MG63 (cell line): Measurements from ENCODE around the gene LBHD1. TPM values are rescaled to one million over a fixed set of nuclear protein-coding genes. Genes with fewer than 3 reads are reported as not detected.
"Not testable (repeated sequence)": the region's sequence is repeated elsewhere in the genome, so short reads cannot be mapped to it uniquely, and the experiment has no call there.

Source experiments
- DNase-seq: peaks from one replicate; pipeline ENCODE4 v3.0.0-alpha.2; 2020
- H3K27me3 ChIP-seq: fragments of 250-450 bp; sonication (Bioruptor Pico); 2 replicates; pipeline ENCODE4 v1.5.1; 2020; ENCODE audit warnings: mild to moderate bottlenecking, moderate library complexity
- H3K36me3 ChIP-seq: fragments of 250-450 bp; sonication (Bioruptor Pico); 2 replicates; pipeline ENCODE4 v1.5.1; 2020; ENCODE audit warnings: mild to moderate bottlenecking, moderate library complexity
- H3K4me3 ChIP-seq: fragments of 250-450 bp; sonication (Bioruptor Pico); 2 replicates; pipeline ENCODE4 v1.5.1; 2020; ENCODE audit warnings: mild to moderate bottlenecking, moderate library complexity
- H3K9me3 ChIP-seq: fragments of 250-450 bp; sonication (Bioruptor Pico); 2 replicates; pipeline ENCODE4 v1.5.1; 2020; ENCODE audit warnings: mild to moderate bottlenecking, moderate library complexity
- total RNA-seq: library from RNA; depleted of rRNA; stranded (reverse); fragments of >200 nt; shearing (Covaris generic); gene quantifications from 2 replicates; pipeline ENCODE4 v1.2.3, GENCODE V29; 2014; ENCODE audit warnings: low replicate concordance

The LBHD1 gene
- total RNA-seq, 1 experiment from 2014 or later = 4.7 TPM

DNA sequence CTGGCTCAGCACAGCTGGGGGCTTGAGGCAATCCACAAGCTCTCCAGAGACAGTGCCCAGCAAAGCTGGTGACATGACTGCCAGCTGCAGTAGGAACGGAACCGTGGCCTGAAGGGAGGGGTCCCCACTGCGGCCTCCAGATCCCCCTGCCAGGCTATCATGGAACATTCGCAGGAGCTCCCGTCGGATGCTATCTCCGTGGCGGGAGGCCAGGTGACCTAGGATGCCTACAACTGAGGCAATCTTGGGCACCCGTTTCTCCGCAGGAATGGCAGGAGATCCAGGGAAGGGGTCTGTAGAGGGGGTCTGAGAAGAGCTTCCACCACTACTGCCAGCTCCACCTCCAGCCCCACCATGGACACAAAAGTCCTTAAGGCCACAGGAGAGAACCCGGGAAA, 23.1 kb downstream of the LBHD1 start:
- Histone ChIP-seq H3K36me3 (peaks cover 49% of the 10 kb centered on the region), H3K4me3 (no peak overlapping the region), H3K27me3 (no peaks in the 10 kb centered on the region), H3K9me3 (no peaks in the 10 kb centered on the region)
- no peak for DNase-seq

DNA sequence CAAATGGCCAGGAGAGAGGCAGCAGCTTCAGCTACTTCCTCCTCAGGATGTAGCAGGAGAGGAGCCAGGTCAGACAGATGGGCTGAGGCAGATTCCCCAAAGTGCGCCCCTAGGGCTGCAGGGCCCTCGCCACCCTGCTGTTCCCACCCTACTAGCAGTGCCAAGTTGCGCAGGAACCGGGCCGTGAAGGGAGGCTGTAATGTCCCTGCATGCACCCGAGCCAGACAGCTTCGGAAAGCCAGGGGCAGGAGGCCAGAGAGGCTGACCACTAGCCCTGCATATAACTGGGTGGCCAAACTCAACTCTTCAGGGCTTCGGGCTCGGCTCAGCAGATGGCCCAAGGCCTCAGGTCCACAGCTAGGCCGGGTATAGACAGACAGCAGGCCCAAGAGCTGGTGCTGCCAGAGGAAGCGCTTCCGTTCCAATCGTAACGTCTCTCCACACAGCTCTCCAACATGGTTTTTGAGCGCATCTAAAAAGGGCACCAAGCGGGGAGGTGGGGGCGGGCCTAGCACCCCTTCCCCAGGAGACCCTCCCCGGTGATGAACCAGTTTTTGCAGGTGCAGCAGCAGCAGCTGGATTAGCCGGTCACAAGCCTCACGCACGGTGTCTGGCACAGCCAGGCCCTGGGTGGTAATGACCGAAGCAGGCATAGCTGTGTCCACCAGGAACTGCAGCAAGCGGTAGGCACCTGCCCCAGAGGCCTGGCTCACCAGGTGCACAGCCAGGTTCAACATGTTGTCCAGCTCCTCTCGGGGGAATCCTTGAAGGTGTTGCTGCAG, 23.7 kb downstream of the LBHD1 start:
- no peak for DNase-seq
- peaks cover 54% of the 10 kb centered on the region for H3K36me3 ChIP-seq
- no peak overlapping the region for H3K4me3 ChIP-seq
- H3K9me3 ChIP-seq = no peaks in the 10 kb centered on the region
- no peaks in the 10 kb centered on the region for H3K27me3 ChIP-seq

DNA sequence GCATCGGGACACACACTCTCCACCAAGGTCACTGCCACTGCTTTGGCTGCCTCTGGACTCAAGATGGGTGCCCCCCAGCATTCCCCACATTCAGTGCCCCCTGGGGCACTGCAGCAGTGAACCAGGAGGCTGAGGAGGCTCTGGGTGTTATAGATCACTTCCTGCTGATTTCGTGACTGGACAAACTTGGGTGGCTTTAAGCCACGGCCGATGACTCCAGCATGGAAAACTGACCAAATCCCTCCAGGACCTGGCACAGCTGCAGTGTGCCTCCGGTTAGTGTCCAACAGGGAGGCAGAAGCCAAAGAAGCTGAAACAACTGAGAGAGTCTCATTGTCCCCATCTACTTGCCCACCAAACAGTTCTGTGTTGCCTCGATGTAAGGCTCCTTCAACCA, 24.5 kb downstream of the LBHD1 start:
- H3K27me3 ChIP-seq = no peaks in the 10 kb centered on the region
- peaks cover 62% of the 10 kb centered on the region for H3K36me3 ChIP-seq
- peak; percentile 70 for DNase-seq
- H3K9me3 ChIP-seq = no peaks in the 10 kb centered on the region
- no peak overlapping the region for H3K4me3 ChIP-seq

DNA sequence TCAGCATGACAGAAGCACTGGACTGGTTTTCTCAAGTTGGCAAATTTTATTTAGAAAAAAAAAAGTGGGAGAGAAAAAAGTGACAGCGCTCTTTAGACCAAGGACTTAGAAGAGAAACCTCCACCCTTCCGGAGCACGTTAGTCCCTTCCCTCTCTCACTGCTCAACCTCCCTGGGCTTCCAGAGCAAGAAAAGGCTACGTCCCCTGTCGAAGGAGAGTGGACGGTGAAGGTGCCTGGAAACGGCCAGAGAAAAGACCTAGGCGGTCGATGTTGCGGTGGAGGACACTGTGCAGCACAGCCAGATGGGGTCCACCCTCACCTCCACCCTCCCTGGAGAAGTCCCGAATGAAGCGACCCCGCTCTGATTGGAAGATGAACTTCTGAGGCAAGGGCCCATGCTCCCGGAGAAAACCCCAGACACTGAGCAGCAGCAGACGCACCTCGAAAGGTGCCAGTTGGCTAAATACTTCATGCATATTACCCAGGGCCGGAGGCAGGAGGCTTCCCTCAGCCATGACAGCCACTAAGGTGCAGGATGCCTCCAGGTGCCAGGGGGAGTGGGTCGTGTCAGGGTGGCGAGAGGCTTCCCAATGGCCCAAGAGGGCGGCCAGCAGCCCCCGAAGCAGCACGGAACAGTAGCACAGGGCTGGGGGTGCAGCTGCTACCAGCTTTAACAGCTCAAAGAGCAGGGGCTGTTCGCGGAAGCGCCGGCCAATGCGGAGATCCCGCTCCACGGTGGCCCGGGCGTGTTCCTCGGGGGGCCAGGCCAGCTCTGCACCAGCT, 25.1 kb downstream of the LBHD1 start:
- no peaks in the 10 kb centered on the region for H3K9me3 ChIP-seq
- no peak overlapping the region; the same call in 1 of the 2 replicates for H3K4me3 ChIP-seq
- H3K27me3 ChIP-seq = no peaks in the 10 kb centered on the region
- peaks cover 63% of the 10 kb centered on the region for H3K36me3 ChIP-seq
- no peak for DNase-seq

DNA sequence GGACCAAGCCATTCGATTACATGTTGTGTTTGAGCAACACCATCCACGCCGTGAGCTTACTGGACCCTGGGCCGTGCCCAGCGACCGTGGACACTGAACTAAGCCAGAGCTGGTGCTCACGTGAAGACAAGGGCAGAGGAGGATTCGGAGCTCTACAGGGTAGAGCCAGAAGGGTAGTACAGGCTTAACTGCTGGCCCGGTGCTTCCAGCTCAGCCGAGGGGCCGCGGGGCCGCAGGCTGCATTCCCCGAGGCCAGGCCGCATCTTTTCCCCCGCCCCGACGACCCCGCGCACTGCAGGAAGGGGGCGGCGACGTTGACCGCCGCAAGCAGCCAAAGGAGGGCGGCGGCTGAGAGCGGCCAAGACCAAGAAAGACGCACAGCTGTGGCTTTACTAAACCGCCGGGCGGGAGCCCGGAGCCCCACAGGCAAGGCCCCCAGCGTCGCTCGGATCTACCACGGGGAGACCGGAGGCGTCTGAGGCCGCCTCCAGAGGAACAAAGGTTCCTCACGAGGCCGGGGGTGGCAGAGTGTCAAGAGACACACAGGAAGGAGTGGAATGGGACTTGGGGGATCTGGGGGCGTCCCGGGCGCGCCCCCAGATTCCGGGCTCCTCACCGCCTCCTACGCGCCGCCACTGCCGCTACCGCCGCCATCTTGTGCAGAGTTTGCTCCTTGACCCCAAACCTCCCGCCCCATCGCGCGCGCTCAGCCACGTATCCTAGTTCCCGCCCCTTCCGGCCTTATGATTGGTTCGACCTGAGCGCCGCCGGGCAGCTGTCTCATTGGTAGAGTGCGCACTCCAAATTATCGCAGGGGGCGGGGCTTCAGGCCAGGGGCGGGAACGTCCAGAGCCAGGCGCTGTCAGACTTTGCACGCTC, 25.9 kb downstream of the LBHD1 start, which contains the start of gene GANAB:
Gene GANAB (minus strand): TSS at position 668 of the 879 bp plus-strand sequence. CDS start 14 bp downstream, at position 654.
- peaks cover 61% of the 10 kb centered on the region for H3K36me3 ChIP-seq
- DNase-seq = peak; percentile 99
- H3K9me3 ChIP-seq = no peaks in the 10 kb centered on the region
- H3K27me3 ChIP-seq = no peaks in the 10 kb centered on the region
- peak within 1 kb of the TSS; percentile 96 for H3K4me3 ChIP-seq

DNA sequence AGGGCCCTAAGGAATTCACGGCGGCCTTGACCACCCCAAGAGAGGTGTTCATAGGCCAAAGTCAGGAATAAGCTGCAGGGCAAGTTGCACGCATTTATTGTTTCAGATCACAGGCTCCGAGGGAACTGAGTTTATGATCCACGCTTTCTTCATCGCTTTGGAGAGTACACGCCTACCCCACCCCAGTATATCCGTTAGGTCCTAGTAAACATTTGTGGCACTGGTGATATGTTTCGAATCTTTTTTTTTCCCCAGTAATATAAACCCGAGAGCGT, 26.5 kb downstream of the LBHD1 start:
- no peak for DNase-seq
- no peaks in the 10 kb centered on the region for H3K9me3 ChIP-seq
- H3K4me3 ChIP-seq = peak overlapping the region; percentile 96
- H3K36me3 ChIP-seq = peaks cover 61% of the 10 kb centered on the region
- no peaks in the 10 kb centered on the region for H3K27me3 ChIP-seq

DNA sequence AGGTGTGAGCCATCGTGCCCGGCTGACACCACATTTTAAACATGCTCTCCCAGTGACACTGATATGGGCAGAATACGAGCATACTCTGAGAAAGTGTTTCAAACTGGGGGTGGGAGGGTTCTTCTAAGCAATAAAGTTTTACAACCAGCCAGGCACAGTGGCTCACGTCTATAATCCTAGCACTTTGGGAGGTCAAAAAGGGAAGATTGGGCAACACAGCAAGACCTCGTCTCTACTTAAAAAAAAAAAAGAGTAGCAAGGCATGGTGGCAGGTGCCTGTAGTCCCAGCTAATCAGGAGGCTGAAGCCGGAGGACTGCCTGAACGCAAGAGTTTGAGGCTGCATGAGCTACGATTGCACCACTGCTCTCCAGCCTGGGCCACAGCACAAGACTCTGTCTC, 27.8 kb downstream of the LBHD1 start:
- peaks cover 57% of the 10 kb centered on the region for H3K36me3 ChIP-seq
- no peak overlapping the region for H3K4me3 ChIP-seq
- no peak for DNase-seq
- no peaks in the 10 kb centered on the region for H3K27me3 ChIP-seq
- H3K9me3 ChIP-seq = no peaks in the 10 kb centered on the region

DNA sequence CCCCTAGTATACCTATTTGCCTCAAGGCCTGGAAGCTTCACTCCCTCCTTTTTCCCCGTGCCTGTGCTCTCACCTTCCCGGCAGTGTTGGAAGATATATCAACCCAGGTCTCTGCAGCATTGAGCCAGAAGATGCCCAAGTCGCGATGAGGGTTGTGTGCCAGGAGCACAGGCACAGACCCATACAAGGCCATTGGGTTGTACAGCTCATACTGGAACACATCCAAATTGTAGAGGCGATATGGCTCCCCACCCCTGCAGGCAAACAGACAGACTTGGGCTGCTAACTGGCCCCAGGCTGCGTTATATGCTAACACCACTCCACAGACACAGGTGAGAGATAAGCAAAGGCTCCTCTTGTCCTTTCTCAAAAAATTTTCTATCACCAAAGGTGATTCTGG, 39.6 kb downstream of the LBHD1 start:
- no peaks in the 10 kb centered on the region for H3K9me3 ChIP-seq

DNA sequence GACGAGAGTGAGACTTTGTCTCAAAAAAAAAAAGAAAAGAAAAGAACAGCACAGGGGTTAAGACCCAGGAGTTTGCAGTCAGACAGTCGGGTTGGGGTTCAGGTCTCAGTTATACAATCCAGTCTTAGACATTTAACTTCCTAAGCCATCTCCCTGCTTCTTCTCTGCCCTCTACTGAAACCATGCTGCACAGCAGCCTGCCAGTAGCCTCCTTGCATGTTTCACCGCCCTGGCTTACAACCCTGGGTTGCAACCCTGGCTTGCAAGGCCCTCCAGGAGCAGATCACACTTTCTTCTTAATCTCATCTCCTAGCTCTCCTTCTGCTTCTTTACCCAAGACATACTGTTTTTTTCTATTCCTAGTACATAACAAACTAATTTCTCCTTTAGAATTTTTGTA, 44.4 kb downstream of the LBHD1 start:
- H3K4me3 ChIP-seq = no peak overlapping the region
- H3K9me3 ChIP-seq = no peaks in the 10 kb centered on the region
- peaks cover 66% of the 10 kb centered on the region for H3K36me3 ChIP-seq
- H3K27me3 ChIP-seq = no peaks in the 10 kb centered on the region
- no peak for DNase-seq

More for the DNA sequence above, 39.6 kb downstream of the LBHD1 start:
- Histone ChIP-seq H3K36me3 (peaks cover 87% of the 10 kb centered on the region), H3K27me3 (no peaks in the 10 kb centered on the region), H3K4me3 (no peak overlapping the region)
- DNase-seq = no peak

DNA sequence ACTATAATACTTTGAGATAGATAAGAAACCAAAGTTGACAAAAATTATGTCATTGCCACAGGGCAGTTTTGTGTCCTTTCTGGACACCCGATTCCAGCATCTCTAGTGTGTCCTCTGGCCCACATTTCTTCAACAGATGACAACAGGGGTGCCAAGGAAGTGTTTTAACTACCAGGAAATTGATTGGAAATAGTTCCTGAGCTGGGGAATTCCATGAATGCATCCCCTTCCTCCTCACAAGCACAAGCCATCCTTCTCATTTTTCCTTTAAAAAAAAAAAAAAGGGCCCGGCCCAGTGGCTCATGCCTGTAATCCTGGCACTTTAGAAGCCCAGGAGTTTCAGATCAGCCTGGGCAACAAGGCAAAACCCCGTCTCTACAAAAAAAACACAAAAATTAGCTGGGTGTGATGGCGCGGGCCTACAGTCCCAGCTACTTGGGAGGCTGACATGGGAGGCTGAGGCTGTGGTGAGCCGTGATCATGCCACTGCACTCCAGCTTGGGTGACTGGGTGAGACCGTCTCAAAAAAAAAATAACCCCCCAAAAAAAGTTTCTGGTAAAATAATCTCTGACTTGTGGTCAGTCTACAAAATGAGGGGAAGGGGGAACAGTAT, 49.5 kb downstream of the LBHD1 start:
- Histone ChIP-seq H3K27me3 (no peaks in the 10 kb centered on the region), H3K36me3 (peaks cover 40% of the 10 kb centered on the region), H3K9me3 (no peaks in the 10 kb centered on the region), H3K4me3 (peak overlapping the region; percentile 21)
- DNase-seq = no peak

DNA sequence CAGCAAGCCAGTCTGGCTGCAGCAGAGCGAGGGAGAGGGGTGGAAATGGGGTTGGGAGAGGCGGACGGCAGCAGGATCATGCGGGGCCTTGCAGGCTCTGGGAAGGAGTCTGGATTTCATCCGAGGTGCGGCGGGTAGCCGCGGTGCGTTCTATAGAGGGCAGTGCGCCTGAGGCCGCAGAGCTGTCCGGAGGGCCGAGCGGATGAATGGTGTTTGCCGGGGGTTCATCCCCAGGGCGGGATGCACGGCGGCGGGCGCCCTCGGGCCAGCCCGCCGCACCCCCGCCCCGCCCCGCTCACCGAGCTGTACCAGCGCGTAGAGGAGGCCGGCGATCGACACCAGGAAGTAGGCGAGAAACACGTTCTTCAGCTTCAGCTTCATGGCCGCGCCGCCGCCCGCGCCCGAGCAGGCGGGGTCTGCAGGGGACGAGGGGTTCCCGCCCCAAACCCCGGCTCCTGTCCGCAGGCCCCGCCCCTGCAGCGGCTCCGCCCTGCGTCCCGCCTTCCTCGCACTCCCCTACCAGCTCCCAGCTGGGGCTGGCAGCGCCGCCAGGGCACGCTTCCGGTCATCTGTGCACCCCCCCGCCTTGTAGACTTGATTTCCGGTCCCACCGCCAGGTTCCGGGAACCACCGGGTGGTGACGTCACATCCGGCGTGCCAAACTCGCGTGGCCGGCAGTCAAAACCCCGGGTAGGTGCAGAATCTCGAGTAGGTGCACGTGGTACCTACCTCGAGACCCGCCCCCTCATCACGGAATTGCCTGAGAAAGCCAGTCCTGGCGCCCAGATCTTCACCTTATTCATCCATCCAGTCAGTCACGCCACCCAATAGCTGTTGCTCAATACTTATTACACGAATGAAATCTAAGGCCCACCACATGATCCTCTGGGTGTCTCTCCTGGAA, 50.2 kb downstream of the LBHD1 start, which contains the start of gene B3GAT3:
Gene B3GAT3 (minus strand): TSS at position 420 of the 904 bp plus-strand sequence. CDS start 39 bp downstream, at position 381.
- Histone ChIP-seq H3K9me3 (no peaks in the 10 kb centered on the region), H3K27me3 (no peaks in the 10 kb centered on the region), H3K4me3 (peak within 1 kb of the TSS; percentile 73), H3K36me3 (peaks cover 38% of the 10 kb centered on the region)
- DNase-seq = peak; percentile 99

DNA sequence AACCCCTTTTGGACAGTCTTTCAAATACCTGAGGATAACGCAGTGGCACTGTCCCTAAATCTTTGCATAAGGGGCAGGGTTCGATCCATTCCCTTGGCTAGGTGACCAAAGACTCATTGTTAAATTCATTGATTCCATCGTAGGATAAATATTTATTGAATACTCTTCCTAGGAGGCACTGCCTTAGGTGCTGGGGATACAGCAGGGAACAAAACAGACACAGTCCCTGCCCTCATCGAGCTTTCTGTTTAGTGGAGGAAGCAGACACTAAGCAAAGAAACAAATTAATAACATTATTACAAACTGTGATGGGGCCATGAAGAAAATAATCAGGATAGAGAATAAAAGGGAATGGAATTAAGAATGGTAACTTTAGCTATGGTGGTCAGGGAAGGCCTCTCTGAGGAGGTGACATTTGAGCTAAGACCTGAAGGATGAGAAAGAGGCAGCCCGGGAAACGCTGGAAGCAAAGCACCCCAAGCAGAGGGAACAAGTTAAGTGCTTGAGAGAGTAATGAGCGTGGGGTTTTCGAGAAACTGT, 51.0 kb downstream of the LBHD1 start:
- H3K9me3 ChIP-seq = no peaks in the 10 kb centered on the region
- no peaks in the 10 kb centered on the region for H3K27me3 ChIP-seq
- no peak for DNase-seq
- H3K4me3 ChIP-seq = peak overlapping the region; percentile 73
- peaks cover 32% of the 10 kb centered on the region for H3K36me3 ChIP-seq

DNA sequence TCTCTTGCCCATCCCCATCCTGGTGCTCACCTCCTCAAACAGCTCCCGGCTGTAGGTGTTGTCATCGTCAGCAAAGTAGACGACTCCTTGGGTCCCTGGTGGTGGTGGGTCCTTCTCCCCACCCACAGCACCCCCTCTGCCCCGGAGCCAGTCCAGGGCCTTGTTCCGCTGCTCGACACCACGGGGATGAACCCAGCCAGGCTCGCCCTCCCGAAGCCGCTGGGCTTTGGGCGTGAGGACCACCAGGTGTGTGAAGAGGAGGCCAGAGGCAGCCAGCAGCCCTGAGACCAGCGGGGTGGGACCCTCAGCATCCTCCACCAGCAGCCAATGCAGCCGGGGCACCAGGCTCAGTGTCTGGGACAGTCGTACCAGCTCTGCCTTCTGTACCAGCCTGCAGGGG, 55.1 kb downstream of the LBHD1 start:
- peaks cover 29% of the 10 kb centered on the region for H3K36me3 ChIP-seq
- H3K4me3 ChIP-seq, H3K9me3 ChIP-seq, DNase-seq, H3K27me3 ChIP-seq: not testable (repeated sequence)

DNA sequence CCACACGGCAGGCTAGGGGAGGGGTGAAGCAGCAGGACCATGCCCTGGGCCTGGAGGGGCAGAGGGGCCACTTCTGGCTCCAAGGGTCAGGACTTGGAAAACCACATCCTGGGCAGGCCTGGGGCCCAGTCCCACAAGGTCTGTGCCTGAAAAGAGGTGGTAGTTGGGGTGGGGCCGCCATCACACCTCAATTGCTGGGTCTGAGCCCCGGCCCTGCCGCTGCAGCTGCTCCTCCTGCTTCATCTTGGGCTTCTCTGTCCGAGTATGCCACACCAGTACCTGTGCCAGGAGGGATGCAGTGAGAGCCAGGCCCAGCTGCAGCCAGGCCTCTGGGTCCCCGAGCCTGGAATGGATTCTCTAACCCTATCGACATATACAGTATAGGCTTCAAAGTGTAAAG, 56.5 kb downstream of the LBHD1 start:
- DNase-seq = no peak
- H3K27me3 ChIP-seq = no peaks in the 10 kb centered on the region
- no peak overlapping the region for H3K4me3 ChIP-seq
- H3K9me3 ChIP-seq = no peaks in the 10 kb centered on the region
- H3K36me3 ChIP-seq = peaks cover 32% of the 10 kb centered on the region

DNA sequence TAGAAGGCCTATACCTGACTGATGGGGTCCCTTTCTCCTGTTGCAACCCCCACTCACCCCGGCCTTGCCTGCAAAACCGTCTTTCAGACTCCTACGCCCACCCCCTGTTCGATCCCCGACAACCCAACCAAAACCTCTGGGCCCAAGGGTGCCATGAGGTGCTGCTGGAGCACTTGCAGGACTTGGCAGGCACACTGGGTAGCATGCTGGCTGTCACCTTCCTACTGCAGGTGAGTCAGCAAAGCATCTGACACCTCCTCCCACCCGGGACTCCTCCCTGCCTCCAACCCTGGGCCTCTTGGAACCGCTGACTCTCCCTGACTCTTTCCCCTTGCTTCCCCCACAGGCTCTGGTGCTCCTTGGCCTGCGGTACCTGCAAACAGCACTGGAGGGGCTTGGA, 57.8 kb downstream of the LBHD1 start:
- Histone ChIP-seq H3K27me3 (no peaks in the 10 kb centered on the region), H3K9me3 (no peaks in the 10 kb centered on the region), H3K36me3 (peaks cover 36% of the 10 kb centered on the region), H3K4me3 (no peak overlapping the region)
- peak; percentile 27 for DNase-seq
